Peyer's patch (tissue), 4 donors: Measurements from ENCODE around the gene ZC3H13. TPM values are rescaled to one million over a fixed set of nuclear protein-coding genes. Genes with fewer than 3 reads are reported as not detected.

ENCODE experiments used
- DNase-seq, 3 donors: peaks; one replicate each; pipeline ENCODE4 v3.0.0-alpha.2; 2017 to 2019
- H3K27ac ChIP-seq, 4 donors: fragments of 200-600 bp; sonication (generic); one replicate each; pipeline ENCODE4 v1.5.1; 2016 to 2019
- H3K27me3 ChIP-seq, 2 donors: fragments of 200-600 bp; sonication (generic); one replicate each; pipeline ENCODE4 v1.5.1; 2019
- H3K36me3 ChIP-seq, 3 donors: fragments of 200-600 bp; sonication (generic); one replicate each; pipeline ENCODE4 v1.5.1; 2016 to 2019
- H3K4me1 ChIP-seq, 4 donors: fragments of 200-600 bp; sonication (generic); one replicate each; pipeline ENCODE4 v1.5.1; 2016 to 2019
- H3K4me3 ChIP-seq, 4 donors: fragments of 200-600 bp; sonication (generic); 1 replicate in 3 of 4; 2 replicates in 1 of 4; pipeline ENCODE4 v1.5.1; 2016 to 2019; ENCODE audit warnings: mild to moderate bottlenecking in 1 of 4
- H3K9me3 ChIP-seq, 4 donors: fragments of 200-600 bp; sonication (generic); one replicate each; pipeline ENCODE4 v1.5.1; 2016 to 2019; ENCODE audit warnings: mild to moderate bottlenecking in 1 of 4
- CTCF ChIP-seq, 6 experiments: fragments of 450-650 bp in 4 of 6; fragments of 200-600 bp in 2 of 6; sonication (generic) in 1 of 6; IDR thresholded peaks; one replicate each; pipeline ENCODE4 v1.5.1; 2017 to 2019; ENCODE audit warnings: antibody characterized with exemption in 6 of 6, mild to moderate bottlenecking in 3 of 6, moderate library complexity in 1 of 6
- POLR2A ChIP-seq, 2 donors: fragments of 450-650 bp; IDR thresholded peaks; one replicate each; pipeline ENCODE4 v1.5.1; 2017; ENCODE audit warnings: antibody characterized with exemption in 2 of 2, mild to moderate bottlenecking in 2 of 2, moderate library complexity in 2 of 2
- total RNA-seq, 4 donors: library from RNA; depleted of rRNA; stranded (reverse); fragments of >200 nt; gene quantifications; one replicate each; pipeline ENCODE4 v1.1.0, GENCODE V29; 2016

The ZC3H13 gene
- total RNA-seq, 4 donors from 2014 or later, result 22.6 to 71.8 (median 30.6) TPM

- Histone ChIP-seq H3K4me3 (no peak overlapping the region), H3K27me3 (no peaks in the 10 kb centered on the region), H3K36me3 (no peaks in the 10 kb centered on the region), H3K4me1 (no peaks in the 10 kb centered on the region), H3K9me3 (no peaks in the 10 kb centered on the region), H3K27ac (no peak overlapping the region)
- no peak for TF ChIP-seq POLR2A (IDR thresholded peaks at IDR 0.05)
- no peak for TF ChIP-seq CTCF (IDR thresholded peaks at IDR 0.05)
- DNase-seq, result no peak
These were observed 133.9 kb downstream of the ZC3H13 start for GRCh38 chr13:45918597-45918996.

GRCh38 chr13:45917019-45917418 lies 135.5 kb downstream of the ZC3H13 start:
- H3K4me3 ChIP-seq, result no peak overlapping the region
- H3K27me3 ChIP-seq, result no peaks in the 10 kb centered on the region
- DNase-seq, result no peak
- H3K4me1 ChIP-seq, result no peaks in the 10 kb centered on the region
- TF ChIP-seq CTCF (IDR thresholded peaks at IDR 0.05) (no peak), POLR2A (IDR thresholded peaks at IDR 0.05) (no peak)
- no peak overlapping the region for H3K27ac ChIP-seq
- H3K9me3 ChIP-seq, result no peaks in the 10 kb centered on the region
- H3K36me3 ChIP-seq, result no peaks in the 10 kb centered on the region

GRCh38 chr13:45915686-45916439 lies 136.7 kb downstream of the ZC3H13 start:
- Histone ChIP-seq H3K27ac (no peak overlapping the region), H3K4me3 (no peak overlapping the region), H3K27me3 (no peaks in the 10 kb centered on the region), H3K9me3 (no peaks in the 10 kb centered on the region), H3K4me1 (no peaks in the 10 kb centered on the region), H3K36me3 (no peaks in the 10 kb centered on the region)
- TF ChIP-seq POLR2A (IDR thresholded peaks at IDR 0.05) (no peak), CTCF (IDR thresholded peaks at IDR 0.05) (no peak)
- no peak for DNase-seq

GRCh38 chr13:45909673-45910072 lies 142.9 kb downstream of the ZC3H13 start:
- H3K36me3 ChIP-seq, result no peaks in the 10 kb centered on the region
- TF ChIP-seq POLR2A (IDR thresholded peaks at IDR 0.05), result no peak
- H3K27me3 ChIP-seq, result no peaks in the 10 kb centered on the region

GRCh38 chr13:45909089-45909488 lies 143.5 kb downstream of the ZC3H13 start:
- DNase-seq, result no peak
- H3K27me3 ChIP-seq, result no peaks in the 10 kb centered on the region
- TF ChIP-seq POLR2A (IDR thresholded peaks at IDR 0.05), result no peak
- no peak for TF ChIP-seq CTCF (IDR thresholded peaks at IDR 0.05)
- H3K4me3 ChIP-seq, result no peak overlapping the region
- H3K36me3 ChIP-seq, result no peaks in the 10 kb centered on the region
- H3K4me1 ChIP-seq, result no peaks in the 10 kb centered on the region
- no peaks in the 10 kb centered on the region for H3K9me3 ChIP-seq
- no peak overlapping the region for H3K27ac ChIP-seq

More at GRCh38 chr13:45909673-45910072, 142.9 kb downstream of the ZC3H13 start:
- no peak for DNase-seq
- Histone ChIP-seq H3K27ac (no peak overlapping the region), H3K4me1 (no peaks in the 10 kb centered on the region), H3K9me3 (no peaks in the 10 kb centered on the region), H3K4me3 (no peak overlapping the region)

- Histone ChIP-seq H3K27me3 (no peaks in the 10 kb centered on the region), H3K4me3 (no peak overlapping the region), H3K4me1 (no peaks in the 10 kb centered on the region), H3K9me3 (no peaks in the 10 kb centered on the region), H3K36me3 (no peaks in the 10 kb centered on the region), H3K27ac (no peak overlapping the region)
- DNase-seq, result no peak
- TF ChIP-seq CTCF (IDR thresholded peaks at IDR 0.05), result no peak
- TF ChIP-seq POLR2A (IDR thresholded peaks at IDR 0.05), result no peak
These were observed 145.0 kb downstream of the ZC3H13 start for GRCh38 chr13:45907503-45907902.

Other genes with a start within 250 kb of the ZC3H13 start
- gene SIAH3, start 201.0 kb downstream of the ZC3H13 start, total RNA-seq, result not detected
- not detected for gene CPB2, start 52.3 kb upstream of the ZC3H13 start, total RNA-seq
- gene LCP1, start 129.4 kb upstream of the ZC3H13 start, total RNA-seq, result 100 to 1,000 TPM in 1 of 4 donors, 10 to 100 TPM in 3; 11.1 to 167 (median 19.2) TPM
- under 1 TPM in 1 of 4 donors, not detected in 3; 0.40 TPM for gene LRRC63, start 159.2 kb upstream of the ZC3H13 start, total RNA-seq